ENCODE measurements around the gene LYPD4. TPM values are rescaled to one million over a fixed set of nuclear protein-coding genes. Genes with fewer than 3 reads are reported as not detected.
"Not testable (repeated sequence)": the region's sequence is repeated elsewhere in the genome, so short reads cannot be mapped to it uniquely, and the experiment has no call there.

LYPD4 gene
- polyA plus RNA-seq, 4 donors = not detected

DNA sequence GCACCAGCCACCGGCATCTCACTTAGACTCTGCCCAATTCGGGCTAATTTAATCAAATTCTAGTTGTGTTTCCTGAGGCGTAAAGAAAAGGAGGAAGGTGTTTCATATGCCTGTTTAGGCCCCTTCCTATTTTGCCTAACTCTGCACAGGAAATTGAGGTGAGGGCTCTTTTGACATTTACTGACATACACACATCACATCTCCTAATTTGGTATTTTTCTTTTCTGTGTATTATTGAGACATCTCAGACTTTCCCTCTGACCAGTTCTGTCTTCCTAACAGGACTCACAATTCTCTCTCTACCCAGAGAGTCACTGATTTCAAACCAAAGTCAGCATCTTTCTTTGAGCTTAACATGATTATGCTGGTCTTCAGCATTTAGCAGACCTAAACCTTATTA is 40.1 kb downstream of the LYPD4 start:
- no peak for DNase-seq (ENCODE audit: low read depth in 4 of 4, low spot score in 3 of 4)

DNA sequence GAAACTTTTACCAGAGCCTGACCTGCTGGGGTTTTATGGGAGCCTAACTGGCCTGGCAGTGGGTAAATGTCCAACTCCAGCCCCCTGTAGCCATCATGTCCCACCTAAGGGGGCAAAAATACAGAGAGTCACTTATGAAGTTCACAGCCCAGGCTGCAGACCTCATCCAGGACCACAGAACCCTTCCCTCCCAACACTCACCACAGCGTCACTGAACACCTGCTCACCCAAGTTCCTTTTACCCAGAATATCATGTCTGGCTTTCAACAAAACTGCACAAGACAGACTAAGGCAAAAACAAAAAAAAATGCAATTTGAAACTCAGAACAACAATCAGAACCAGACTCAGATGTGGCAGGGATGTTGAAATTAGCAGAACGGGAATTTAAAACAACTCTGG is 41.7 kb downstream of the LYPD4 start:
- no peak for DNase-seq (ENCODE audit: low read depth in 4 of 4, low spot score in 3 of 4)

DNA sequence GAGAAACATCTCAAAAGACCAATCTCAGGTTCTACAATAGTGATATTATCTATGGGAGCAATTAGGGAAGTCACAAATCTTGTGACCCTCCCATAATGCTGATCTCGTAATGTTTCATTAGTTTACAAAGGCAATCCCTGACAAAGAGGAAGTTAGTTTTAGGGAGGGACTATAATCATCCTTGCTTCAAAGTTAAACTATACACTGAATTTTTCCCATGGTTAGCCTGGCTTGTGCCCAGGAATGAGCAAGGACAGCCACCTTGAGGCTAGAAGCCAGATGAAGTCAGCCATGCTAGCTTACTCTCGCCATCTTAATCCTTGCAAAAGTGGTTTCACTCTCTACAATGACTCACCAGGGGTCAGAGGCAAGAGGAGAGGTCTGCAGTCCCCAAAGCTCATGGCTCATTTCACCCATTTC is 42.7 kb downstream of the LYPD4 start:
- no peak for DNase-seq (ENCODE audit: low read depth in 4 of 4, low spot score in 3 of 4)

DNA sequence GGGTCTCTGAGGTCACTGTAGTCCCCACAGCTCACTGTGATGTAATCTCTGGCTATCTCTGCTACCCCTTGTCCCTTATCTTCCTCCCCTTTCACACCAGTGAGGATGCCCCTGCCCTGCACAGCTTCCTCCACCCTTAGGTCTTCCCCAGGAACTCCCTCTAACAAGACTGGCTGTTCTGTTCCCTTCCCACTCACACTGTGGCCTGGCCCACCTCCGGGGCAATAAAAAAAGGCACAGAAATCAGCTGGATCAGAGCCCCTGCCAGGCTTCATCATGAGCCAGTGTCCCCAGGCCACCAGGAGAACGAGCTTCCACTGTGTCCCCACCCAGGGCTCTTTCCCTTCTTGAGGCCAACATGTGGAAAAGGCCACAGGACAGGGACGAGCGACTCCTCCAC is 43.5 kb downstream of the LYPD4 start:
- no peak for DNase-seq (ENCODE audit: low read depth in 4 of 4, low spot score in 3 of 4)

DNA sequence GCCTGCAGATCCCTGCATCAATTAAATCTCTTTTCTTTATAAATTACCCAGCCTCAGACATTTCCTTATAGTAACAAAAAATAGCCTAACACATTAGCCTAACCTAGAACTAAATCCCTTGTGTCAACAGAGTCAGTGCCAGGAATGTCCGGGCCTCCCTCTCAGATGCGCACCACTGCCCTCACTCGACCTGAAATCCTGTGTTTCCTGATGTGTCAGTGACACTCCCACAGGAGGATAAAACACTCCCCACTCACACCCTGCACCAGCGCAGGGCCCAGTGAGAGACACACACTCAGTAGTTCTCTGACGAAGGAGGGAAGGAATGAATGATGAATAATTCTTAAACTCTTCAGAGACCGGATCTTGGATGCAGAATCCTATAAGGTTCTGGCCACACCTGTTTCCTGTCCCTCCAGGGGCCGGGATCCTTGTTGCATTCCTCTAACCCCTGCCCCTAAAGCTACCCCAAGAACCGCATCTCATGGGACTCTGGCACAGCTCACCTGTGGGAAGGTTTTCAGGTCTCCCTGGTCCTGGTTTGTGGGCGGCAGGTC is 45.0 kb downstream of the LYPD4 start:
- DNase-seq (ENCODE audit: low read depth in 4 of 4, low spot score in 3 of 4) = peak in 2 of 4 donors; percentile 20 to 29

DNA sequence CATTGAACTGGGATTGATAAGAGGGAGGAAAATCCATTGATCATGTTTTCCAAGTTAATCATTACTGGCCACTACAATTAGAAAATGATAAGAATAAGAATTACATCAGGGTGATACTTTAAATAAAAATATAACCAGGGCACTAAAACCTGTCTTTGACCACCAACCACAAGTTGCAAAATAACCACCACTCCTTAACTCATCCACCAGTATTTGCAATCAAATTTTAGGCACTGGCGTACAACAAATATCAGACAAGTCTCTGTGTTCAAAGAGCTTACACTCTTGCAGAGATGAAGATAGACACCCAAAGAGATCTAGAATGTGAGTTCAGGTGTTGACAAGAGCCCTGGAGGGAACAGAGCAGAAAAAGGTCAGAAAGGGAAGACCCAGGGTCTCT is 47.6 kb downstream of the LYPD4 start:
- DNase-seq (ENCODE audit: low read depth in 4 of 4, low spot score in 3 of 4) = no peak

DNA sequence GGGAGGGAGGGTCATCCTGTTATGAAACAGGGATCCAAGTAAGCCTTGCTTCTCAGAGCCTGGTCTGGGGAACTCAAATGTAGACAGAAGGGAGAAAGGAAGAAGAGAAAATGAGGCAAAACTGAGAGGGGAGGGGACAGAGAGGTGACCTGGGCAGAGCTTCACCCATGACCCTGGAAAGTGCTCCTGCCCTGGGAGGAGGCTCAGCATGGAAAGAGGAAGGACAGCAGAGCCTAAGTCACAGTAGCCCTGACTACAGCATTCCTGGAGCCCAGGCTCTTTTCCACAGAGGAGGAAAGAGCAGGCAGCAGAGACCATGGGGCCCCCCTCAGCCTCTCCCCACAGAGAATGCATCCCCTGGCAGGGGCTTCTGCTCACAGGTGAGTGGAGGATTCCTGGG is 48.1 kb downstream of the LYPD4 start, which contains the start of gene CEACAM3:
Gene CEACAM3 (plus strand): TSS at position 226 of the 400 bp plus-strand sequence. CDS start 91 bp downstream, at position 317.
- no peak for DNase-seq (ENCODE audit: low read depth in 4 of 4, low spot score in 3 of 4)

DNA sequence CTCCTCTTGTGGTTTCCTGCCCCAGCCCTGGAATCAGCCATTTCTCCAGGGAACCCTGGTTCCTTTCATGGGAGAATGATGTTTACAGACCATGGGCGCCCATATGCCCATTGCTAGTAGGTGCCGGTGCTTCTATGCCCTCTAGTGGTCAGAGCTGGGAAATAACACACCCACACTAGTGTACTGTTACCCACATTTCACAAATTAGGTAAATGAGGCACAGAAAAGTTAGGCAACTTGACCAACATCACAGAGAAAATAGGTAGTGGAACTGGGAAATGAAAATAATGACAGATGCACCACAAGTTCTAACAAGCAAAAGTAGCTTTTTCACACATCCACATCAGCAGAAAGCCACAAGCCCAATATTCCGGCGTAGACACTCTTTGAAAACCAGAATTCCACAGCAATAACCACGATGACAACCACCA is 49.4 kb downstream of the LYPD4 start:
- DNase-seq (ENCODE audit: low read depth in 4 of 4, low spot score in 3 of 4) = no peak

DNA sequence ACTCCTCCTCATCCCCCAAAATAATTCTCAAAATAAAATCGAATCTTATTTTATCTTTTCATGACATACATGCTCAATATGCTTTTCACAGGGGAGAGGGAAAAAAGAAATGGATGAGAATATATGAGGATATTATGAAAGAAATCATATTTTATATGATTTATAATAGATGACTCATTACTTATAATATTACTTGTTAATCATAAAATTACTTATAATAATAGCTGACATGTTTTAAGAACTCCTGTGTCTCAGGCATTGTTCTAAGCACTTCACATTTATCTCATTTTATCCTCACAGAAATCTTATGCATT is 51.1 kb downstream of the LYPD4 start:
- no peak for DNase-seq (ENCODE audit: low read depth in 4 of 4, low spot score in 3 of 4)

DNA sequence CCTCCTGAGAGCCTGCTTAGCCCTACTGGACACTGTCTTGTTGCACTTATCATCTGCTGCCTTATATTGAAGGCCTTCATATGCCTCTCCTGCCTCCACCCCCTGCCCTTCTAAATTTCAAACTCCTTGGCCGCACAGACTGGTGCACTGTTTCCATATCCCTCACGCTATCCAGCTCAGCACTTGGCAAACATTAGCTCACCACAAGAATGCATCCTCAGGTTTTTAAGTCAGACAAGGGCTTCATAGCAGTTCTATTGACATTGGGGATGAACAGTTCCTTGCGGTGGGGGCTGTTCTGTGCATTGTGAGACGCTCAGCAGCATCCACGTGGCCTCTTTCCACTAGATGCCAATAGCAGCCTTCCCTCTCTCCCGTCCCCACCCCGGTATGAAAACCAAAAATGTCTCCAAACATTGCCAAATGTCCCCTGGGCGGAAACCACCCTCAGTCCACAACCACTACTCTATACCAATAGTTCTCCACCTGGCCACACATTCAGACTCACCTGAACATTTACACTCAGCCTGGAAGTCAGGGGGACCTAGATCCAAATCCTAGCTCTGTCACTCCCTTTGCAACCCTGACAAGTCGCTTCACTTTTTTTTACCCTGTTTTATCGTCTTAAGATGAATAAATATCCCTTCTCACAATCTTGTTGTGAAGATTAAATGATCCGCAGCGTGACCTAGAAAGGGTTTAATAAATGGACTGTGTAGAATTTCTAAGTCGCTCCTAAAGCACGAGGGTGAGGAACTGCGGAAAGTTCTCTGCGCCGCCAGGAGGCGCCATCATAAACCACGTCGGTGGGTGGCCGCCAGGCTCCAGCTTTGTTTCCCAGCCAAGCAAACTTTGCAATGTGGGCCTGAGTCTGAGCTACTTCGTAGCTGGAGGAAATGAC is 51.7 kb downstream of the LYPD4 start:
- peak in 1 of 4 donors; percentile 15 for DNase-seq (ENCODE audit: low read depth in 4 of 4, low spot score in 3 of 4)

DNA sequence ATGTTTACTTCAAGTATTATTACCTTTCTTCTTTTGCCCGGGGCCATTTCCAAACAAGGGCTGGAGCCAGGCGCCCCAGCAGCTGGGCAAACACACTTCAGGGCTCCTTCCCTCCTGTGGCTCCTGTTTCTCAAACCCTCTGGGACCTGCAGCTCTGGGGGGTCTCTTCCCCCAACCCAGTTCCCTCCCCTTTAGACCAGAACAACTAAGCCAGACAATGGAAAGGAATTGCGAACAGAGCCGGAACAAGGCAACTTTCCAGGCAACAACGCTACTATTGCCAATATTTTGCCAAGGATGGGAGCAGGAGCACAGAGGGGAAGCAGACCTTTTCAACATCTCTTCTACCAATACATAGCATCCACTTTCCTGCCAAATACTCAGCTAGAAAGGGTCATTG is 55.4 kb downstream of the LYPD4 start:
- not testable (repeated sequence) for DNase-seq (ENCODE audit: low read depth in 4 of 4, low spot score in 3 of 4)

DNA sequence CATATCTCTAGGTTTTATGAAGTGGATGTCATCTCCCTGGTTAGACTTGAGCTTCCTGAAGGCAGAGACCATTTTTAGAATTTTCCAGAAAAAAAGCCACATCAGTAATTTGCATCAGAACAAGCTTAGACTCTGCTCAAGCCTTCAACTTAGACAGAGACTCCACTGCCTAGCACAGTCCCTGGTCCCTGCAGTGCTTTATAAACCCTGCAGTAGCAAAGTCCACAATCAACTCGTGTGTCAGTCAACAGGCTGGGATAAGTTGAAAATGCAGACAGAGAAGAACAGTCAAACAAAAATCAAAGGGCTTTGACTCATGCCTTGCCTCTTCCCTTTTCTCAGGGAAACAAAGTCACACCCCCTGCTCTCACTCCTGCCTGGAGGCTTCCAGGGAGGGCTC is 56.0 kb downstream of the LYPD4 start:
- DNase-seq (ENCODE audit: low read depth in 4 of 4, low spot score in 3 of 4) = not testable (repeated sequence)

Other genes starting within 250 kb of the LYPD4 start
- under 1 TPM in 2 of 4 donors, not detected in 2; 0.27 to 0.31 TPM for gene CEACAM4, start 217.6 kb downstream of the LYPD4 start, polyA plus RNA-seq (ENCODE audit: insufficient read length in 4 of 4)
- not detected for gene CEACAM7, start 156.4 kb downstream of the LYPD4 start, polyA plus RNA-seq (ENCODE audit: insufficient read length in 4 of 4)
- under 1 TPM; 0.06 to 0.57 (median 0.09) TPM for gene CEACAM5, start 136.1 kb downstream of the LYPD4 start, polyA plus RNA-seq (ENCODE audit: insufficient read length in 4 of 4)
- under 1 TPM in 3 of 4 donors, not detected in 1; 0.11 to 0.26 (median 0.18) TPM for gene CEACAM6, start 89.2 kb downstream of the LYPD4 start, polyA plus RNA-seq (ENCODE audit: insufficient read length in 4 of 4)
- under 1 TPM in 1 of 4 donors, not detected in 3; 0.22 TPM for gene CEACAM3, start 48.1 kb downstream of the LYPD4 start, polyA plus RNA-seq (ENCODE audit: insufficient read length in 4 of 4)
- not detected for gene DMRTC2, start 359 bp upstream of the LYPD4 start, polyA plus RNA-seq (ENCODE audit: insufficient read length in 4 of 4)
- 1,000 to 10,000 TPM; 1,157 to 1,791 (median 1,238) TPM for gene RPS19, start 15.6 kb upstream of the LYPD4 start, polyA plus RNA-seq (ENCODE audit: insufficient read length in 4 of 4)
- gene CD79A, start 32.6 kb upstream of the LYPD4 start, polyA plus RNA-seq (ENCODE audit: insufficient read length in 4 of 4) = 1 to 10 TPM in 2 of 4 donors, under 1 TPM in 2; 0.62 to 2.3 (median 0.94) TPM
- 10 to 100 TPM; 38.2 to 63.3 (median 45.9) TPM for gene ARHGEF1, start 38.5 kb upstream of the LYPD4 start, polyA plus RNA-seq (ENCODE audit: insufficient read length in 4 of 4)
- gene ERFL, start 83.8 kb upstream of the LYPD4 start, polyA plus RNA-seq (ENCODE audit: insufficient read length in 4 of 4) = under 1 TPM in 3 of 4 donors, not detected in 1; 0.14 to 0.27 (median 0.16) TPM
- gene RABAC1, start 114.6 kb upstream of the LYPD4 start, polyA plus RNA-seq (ENCODE audit: insufficient read length in 4 of 4) = 10 to 100 TPM; 58.5 to 87.5 (median 69.5) TPM
- gene ATP1A3, start 149.5 kb upstream of the LYPD4 start, polyA plus RNA-seq (ENCODE audit: insufficient read length in 4 of 4) = under 1 TPM in 3 of 4 donors, not detected in 1; 0.26 to 0.69 (median 0.60) TPM
- 10 to 100 TPM; 18.3 to 30.7 (median 21.4) TPM for gene GRIK5, start 225.5 kb upstream of the LYPD4 start, polyA plus RNA-seq (ENCODE audit: insufficient read length in 4 of 4)
- gene ZNF574, start 231.5 kb upstream of the LYPD4 start, polyA plus RNA-seq (ENCODE audit: insufficient read length in 4 of 4) = 10 to 100 TPM; 12.4 to 16.9 (median 12.9) TPM

Data from left renal pelvis (tissue), 4 donors.